ENCODE results near the gene VPS45. TPM values are rescaled to one million over a fixed set of nuclear protein-coding genes. Genes with fewer than 3 reads are reported as not detected.
A peak's percentile ranks its signal among the peaks of the same experiment; 100 is the strongest.

The VPS45 gene
- total and polyA plus RNA-seq, 2 of the 13 experiments (the other 11 are each of a cell fraction or from before 2014, with no cell fraction given): 15.2 to 25.2 TPM

DNA sequence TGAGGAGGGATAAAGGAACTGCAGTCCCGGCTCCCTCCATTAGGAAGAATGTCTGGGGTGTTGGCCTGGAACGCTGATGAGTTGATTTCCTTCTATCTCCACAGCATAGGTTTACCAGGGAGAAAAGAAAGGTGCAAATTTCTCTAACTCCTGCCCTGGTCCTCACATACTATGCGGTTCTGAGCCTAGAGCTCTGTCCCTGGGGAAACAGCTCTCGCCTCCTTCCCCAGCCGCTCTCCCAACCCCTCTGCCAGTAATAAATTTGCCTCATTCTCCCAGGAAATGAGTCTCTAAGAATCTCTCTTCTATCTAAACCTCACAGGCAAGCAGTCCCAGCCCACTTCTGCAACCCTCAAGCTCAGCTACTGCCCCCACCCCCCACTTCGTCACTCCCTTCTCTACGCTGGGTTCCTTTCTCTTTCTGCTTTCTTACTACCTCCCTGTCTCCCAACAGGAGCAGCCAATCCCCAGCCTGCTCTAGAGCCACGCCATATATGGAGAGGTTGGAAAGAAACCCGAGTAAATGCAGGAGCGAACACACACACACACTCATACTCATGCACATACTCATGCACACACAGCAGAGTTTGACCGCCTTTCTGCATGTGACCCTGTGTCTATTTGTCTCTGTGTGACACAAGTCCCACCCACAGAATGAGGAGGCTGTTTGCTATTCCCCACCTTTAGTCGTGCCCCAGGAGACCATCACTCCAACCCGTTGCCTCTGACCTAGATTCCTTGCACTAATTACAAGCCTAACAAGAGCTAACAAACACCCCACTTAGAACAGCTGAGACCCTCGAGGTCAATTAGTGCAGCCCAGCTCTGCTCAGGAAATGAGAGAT, 95.5 kb downstream of the VPS45 start (continued):
- TF ChIP-seq, protein P1, sequence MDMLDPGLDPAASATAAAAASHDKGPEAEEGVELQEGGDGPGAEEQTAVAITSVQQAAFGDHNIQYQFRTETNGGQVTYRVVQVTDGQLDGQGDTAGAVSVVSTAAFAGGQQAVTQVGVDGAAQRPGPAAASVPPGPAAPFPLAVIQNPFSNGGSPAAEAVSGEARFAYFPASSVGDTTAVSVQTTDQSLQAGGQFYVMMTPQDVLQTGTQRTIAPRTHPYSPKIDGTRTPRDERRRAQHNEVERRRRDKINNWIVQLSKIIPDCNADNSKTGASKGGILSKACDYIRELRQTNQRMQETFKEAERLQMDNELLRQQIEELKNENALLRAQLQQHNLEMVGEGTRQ (IDR thresholded peaks at IDR 0.05; ENCODE audit: low read depth, low read length): peak; percentile 72
- TF ChIP-seq, protein P1 (CRISPR knock-in tag; IDR thresholded peaks at IDR 0.05; ENCODE audit: borderline replicate concordance): peak; percentile 92; the same call in 1 of the 2 replicates
- TF ChIP-seq, protein P2, sequence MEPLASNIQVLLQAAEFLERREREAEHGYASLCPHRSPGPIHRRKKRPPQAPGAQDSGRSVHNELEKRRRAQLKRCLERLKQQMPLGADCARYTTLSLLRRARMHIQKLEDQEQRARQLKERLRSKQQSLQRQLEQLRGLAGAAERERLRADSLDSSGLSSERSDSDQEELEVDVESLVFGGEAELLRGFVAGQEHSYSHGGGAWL (CRISPR knock-in tag; IDR thresholded peaks at IDR 0.05): no peak
- TF ChIP-seq ZFP36L2 (CRISPR knock-in tag; IDR thresholded peaks at IDR 0.05): no peak
- TF ChIP-seq, protein P3, sequence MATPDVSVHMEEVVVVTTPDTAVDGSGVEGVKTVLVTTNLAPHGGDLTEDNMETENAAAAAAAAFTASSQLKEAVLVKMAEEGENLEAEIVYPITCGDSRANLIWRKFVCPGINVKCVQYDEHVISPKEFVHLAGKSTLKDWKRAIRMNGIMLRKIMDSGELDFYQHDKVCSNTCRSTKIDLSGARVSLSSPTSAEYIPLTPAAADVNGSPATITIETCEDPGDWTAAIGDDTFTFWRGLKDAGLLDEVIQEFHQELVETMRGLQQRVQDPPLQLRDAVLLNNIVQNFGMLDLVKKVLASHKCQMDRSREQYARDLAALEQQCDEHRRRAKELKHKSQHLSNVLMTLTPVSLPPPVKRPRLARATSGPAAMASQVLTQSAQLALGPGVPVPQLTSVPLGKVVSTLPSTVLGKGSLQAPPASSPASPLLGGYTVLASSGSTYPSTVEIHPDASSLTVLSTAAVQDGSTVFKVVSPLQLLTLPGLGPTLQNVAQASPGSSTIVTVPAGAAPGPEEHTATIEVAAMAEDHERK (CRISPR knock-in tag; IDR thresholded peaks at IDR 0.05; ENCODE audit: low read depth): no peak
- TF ChIP-seq GATAD2A (CRISPR knock-in tag; IDR thresholded peaks at IDR 0.05): 0 out of 2 replicates have a peak, but pooled peaks have one; percentile 21
- TF ChIP-seq NAIF1 (CRISPR knock-in tag; IDR thresholded peaks at IDR 0.05; ENCODE audit: borderline replicate concordance): 0 out of 2 replicates have a peak, but pooled peaks have one; percentile 23
- TF ChIP-seq ZNF670 (CRISPR knock-in tag; IDR thresholded peaks at IDR 0.05; ENCODE audit: borderline replicate concordance): no peak
- TF ChIP-seq, protein P4, sequence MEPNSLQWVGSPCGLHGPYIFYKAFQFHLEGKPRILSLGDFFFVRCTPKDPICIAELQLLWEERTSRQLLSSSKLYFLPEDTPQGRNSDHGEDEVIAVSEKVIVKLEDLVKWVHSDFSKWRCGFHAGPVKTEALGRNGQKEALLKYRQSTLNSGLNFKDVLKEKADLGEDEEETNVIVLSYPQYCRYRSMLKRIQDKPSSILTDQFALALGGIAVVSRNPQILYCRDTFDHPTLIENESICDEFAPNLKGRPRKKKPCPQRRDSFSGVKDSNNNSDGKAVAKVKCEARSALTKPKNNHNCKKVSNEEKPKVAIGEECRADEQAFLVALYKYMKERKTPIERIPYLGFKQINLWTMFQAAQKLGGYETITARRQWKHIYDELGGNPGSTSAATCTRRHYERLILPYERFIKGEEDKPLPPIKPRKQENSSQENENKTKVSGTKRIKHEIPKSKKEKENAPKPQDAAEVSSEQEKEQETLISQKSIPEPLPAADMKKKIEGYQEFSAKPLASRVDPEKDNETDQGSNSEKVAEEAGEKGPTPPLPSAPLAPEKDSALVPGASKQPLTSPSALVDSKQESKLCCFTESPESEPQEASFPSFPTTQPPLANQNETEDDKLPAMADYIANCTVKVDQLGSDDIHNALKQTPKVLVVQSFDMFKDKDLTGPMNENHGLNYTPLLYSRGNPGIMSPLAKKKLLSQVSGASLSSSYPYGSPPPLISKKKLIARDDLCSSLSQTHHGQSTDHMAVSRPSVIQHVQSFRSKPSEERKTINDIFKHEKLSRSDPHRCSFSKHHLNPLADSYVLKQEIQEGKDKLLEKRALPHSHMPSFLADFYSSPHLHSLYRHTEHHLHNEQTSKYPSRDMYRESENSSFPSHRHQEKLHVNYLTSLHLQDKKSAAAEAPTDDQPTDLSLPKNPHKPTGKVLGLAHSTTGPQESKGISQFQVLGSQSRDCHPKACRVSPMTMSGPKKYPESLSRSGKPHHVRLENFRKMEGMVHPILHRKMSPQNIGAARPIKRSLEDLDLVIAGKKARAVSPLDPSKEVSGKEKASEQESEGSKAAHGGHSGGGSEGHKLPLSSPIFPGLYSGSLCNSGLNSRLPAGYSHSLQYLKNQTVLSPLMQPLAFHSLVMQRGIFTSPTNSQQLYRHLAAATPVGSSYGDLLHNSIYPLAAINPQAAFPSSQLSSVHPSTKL (CRISPR knock-in tag; IDR thresholded peaks at IDR 0.05): peak; percentile 28; the same call in 1 of the 2 replicates
- TF ChIP-seq, protein P5, sequence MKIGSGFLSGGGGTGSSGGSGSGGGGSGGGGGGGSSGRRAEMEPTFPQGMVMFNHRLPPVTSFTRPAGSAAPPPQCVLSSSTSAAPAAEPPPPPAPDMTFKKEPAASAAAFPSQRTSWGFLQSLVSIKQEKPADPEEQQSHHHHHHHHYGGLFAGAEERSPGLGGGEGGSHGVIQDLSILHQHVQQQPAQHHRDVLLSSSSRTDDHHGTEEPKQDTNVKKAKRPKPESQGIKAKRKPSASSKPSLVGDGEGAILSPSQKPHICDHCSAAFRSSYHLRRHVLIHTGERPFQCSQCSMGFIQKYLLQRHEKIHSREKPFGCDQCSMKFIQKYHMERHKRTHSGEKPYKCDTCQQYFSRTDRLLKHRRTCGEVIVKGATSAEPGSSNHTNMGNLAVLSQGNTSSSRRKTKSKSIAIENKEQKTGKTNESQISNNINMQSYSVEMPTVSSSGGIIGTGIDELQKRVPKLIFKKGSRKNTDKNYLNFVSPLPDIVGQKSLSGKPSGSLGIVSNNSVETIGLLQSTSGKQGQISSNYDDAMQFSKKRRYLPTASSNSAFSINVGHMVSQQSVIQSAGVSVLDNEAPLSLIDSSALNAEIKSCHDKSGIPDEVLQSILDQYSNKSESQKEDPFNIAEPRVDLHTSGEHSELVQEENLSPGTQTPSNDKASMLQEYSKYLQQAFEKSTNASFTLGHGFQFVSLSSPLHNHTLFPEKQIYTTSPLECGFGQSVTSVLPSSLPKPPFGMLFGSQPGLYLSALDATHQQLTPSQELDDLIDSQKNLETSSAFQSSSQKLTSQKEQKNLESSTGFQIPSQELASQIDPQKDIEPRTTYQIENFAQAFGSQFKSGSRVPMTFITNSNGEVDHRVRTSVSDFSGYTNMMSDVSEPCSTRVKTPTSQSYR (CRISPR knock-in tag; IDR thresholded peaks at IDR 0.05; ENCODE audit: borderline replicate concordance): no peak
- peak; percentile 38; the same call in 1 of the 2 replicates for TF ChIP-seq HDAC1 (CRISPR knock-in tag; IDR thresholded peaks at IDR 0.05)
- TF ChIP-seq, protein P6, sequence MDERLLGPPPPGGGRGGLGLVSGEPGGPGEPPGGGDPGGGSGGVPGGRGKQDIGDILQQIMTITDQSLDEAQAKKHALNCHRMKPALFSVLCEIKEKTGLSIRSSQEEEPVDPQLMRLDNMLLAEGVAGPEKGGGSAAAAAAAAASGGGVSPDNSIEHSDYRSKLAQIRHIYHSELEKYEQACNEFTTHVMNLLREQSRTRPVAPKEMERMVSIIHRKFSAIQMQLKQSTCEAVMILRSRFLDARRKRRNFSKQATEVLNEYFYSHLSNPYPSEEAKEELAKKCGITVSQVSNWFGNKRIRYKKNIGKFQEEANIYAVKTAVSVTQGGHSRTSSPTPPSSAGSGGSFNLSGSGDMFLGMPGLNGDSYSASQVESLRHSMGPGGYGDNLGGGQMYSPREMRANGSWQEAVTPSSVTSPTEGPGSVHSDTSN (CRISPR knock-in tag; IDR thresholded peaks at IDR 0.05): no peak
- no peak for TF ChIP-seq FOXP1 (IDR thresholded peaks at IDR 0.05)
- peak; percentile 35; the same call in 1 of the 2 replicates for TF ChIP-seq FOXP1 (CRISPR knock-in tag; IDR thresholded peaks at IDR 0.05)
- no peak for TF ChIP-seq FOXM1 (CRISPR knock-in tag; IDR thresholded peaks at IDR 0.05)

Measured in HepG2 (cell line).